Measurements from ENCODE around the gene UBTD1. TPM values are rescaled to one million over a fixed set of nuclear protein-coding genes. Genes with fewer than 3 reads are reported as not detected.

The UBTD1 gene, protein sequence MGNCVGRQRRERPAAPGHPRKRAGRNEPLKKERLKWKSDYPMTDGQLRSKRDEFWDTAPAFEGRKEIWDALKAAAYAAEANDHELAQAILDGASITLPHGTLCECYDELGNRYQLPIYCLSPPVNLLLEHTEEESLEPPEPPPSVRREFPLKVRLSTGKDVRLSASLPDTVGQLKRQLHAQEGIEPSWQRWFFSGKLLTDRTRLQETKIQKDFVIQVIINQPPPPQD
- polyA plus RNA-seq (2012; ENCODE audit: low read depth, missing spikeins) = 0.82 TPM

DNA sequence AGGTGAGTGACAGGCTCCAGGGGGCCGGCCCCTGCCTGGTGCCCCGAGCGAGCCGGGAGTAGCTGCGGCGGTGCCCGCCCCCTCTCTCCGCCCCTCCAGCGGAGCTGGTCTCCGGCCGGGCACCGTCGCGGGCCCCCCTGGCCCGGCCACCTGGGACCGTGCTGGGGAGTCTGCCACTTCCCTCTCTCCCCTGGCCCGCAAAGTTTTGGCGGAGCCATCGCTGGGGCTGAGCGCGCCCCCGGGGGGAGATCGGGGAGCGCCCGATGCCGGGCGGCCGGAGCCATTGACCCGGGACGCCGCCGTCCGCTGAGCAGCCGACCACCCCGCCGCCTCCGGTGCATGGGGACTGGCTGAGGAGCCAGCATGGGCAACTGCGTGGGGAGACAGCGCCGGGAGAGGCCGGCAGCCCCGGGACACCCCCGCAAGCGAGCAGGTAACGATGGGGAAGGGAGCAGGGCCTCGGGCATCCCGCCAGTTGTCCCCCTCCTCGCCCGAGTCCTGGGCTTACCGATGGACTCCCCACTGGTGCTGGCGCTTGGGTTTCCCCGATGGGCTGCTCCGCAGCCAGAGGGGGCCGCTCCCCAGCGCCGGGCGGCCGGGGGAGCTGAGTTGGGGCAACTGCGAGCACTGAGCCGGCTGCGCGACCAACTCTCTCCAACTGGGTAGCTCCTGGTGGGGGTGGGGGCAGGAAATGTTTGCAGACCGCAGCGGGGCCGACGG is at the start of gene UBTD1:
TSS of gene UBTD1 (plus strand) at position 84 of the 720 bp plus-strand sequence. CDS start at position 364, 280 bp downstream.
- no peak for FAIRE-seq
- TF ChIP-seq PAX5 (IDR thresholded peaks at IDR 0.05; ENCODE audit: insufficient read depth, low read length, severe bottlenecking) (no peak), POLR2A (IDR thresholded peaks at IDR 0.05; ENCODE audit: low read depth, low read length) (no peak), POU2F2 (IDR thresholded peaks at IDR 0.05; ENCODE audit: low read depth, low read length) (no peak), SPI1 (IDR thresholded peaks at IDR 0.05; ENCODE audit: low read depth, low read length) (no peak), POLR2AphosphoS5 (IDR thresholded peaks at IDR 0.05; ENCODE audit: low read depth, low read length) (no peak), TAF1 (IDR thresholded peaks at IDR 0.05; ENCODE audit: low read depth, low read length) (no peak)
- no peak for DNase-seq (ENCODE audit: insufficient read length, low spot score)

DNA sequence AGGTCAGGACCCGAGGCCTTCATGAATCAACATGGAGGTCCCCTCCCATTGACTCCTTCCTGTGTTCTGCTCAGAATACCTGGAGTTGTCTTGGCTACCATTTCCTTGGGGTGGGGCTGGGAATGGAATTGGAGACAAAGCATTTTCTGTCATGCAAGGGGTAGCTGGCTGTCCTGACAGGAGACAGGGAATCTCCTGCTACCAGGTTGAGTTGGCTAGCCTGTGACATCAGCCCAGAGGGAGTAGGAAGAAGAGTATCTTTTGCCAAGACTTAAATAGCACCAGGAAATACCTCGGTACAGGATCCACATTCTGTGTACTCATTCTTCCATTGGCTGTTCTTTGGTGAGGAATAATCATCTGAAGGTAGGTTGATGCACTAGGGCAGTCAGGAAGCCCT is 47.9 kb upstream of the UBTD1 start:
- FAIRE-seq = no peak
- no peak for DNase-seq (ENCODE audit: insufficient read length, low spot score)
- TF ChIP-seq POU2F2 (IDR thresholded peaks at IDR 0.05; ENCODE audit: low read depth, low read length) (no peak), POLR2AphosphoS5 (IDR thresholded peaks at IDR 0.05; ENCODE audit: low read depth, low read length) (no peak), PAX5 (IDR thresholded peaks at IDR 0.05; ENCODE audit: insufficient read depth, low read length, severe bottlenecking) (no peak), POLR2A (IDR thresholded peaks at IDR 0.05; ENCODE audit: low read depth, low read length) (no peak), TAF1 (IDR thresholded peaks at IDR 0.05; ENCODE audit: low read depth, low read length) (no peak), SPI1 (IDR thresholded peaks at IDR 0.05; ENCODE audit: low read depth, low read length) (no peak)

DNA sequence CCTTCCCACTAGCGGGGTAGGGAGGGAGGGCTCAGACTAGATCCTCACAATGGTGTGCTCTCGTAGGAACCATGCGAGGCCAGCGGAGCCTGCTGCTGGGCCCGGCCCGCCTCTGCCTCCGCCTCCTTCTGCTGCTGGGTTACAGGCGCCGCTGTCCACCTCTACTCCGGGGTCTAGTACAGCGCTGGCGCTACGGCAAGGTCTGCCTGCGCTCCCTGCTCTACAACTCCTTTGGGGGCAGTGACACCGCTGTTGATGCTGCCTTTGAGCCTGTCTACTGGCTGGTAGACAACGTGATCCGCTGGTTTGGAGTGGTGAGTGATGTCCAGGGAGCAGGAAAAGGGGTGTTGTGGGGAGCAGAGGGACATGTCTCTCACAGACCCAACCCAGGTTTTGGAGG is 47.1 kb upstream of the UBTD1 start:
- DNase-seq (ENCODE audit: insufficient read length, low spot score) (no peak), FAIRE-seq (no peak)
- TF ChIP-seq TAF1 (IDR thresholded peaks at IDR 0.05; ENCODE audit: low read depth, low read length) = no peak
- TF ChIP-seq POU2F2 (IDR thresholded peaks at IDR 0.05; ENCODE audit: low read depth, low read length) = no peak
- no peak for TF ChIP-seq POLR2A (IDR thresholded peaks at IDR 0.05; ENCODE audit: low read depth, low read length)

DNA sequence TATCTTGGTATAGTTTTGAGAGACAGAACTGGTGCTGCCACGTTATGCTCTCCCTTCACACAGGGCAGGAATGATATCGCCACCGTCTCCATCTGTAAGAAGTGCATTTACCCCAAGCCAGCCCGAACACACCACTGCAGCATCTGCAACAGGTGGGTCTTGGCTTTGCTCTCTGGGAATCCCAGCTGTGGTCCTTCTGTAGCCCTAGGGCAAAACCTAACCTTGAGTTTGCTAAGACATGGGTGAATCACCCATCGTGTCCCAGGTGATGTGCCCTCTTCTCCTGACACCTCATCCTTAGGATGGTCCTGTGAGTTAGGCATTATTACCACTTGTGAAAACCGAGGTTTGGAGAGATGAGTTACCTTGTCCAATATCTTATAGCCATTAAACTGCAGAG is 46.4 kb upstream of the UBTD1 start:
- TF ChIP-seq PAX5 (IDR thresholded peaks at IDR 0.05; ENCODE audit: insufficient read depth, low read length, severe bottlenecking) = no peak
- no peak for TF ChIP-seq POLR2A (IDR thresholded peaks at IDR 0.05; ENCODE audit: low read depth, low read length)
- TF ChIP-seq TAF1 (IDR thresholded peaks at IDR 0.05; ENCODE audit: low read depth, low read length) = no peak
- TF ChIP-seq POLR2AphosphoS5 (IDR thresholded peaks at IDR 0.05; ENCODE audit: low read depth, low read length) = no peak; the same call in 1 of the 2 replicates
- no peak for TF ChIP-seq POU2F2 (IDR thresholded peaks at IDR 0.05; ENCODE audit: low read depth, low read length)
- TF ChIP-seq SPI1 (IDR thresholded peaks at IDR 0.05; ENCODE audit: low read depth, low read length) = no peak
- DNase-seq (ENCODE audit: insufficient read length, low spot score) = no peak
- FAIRE-seq = no peak

DNA sequence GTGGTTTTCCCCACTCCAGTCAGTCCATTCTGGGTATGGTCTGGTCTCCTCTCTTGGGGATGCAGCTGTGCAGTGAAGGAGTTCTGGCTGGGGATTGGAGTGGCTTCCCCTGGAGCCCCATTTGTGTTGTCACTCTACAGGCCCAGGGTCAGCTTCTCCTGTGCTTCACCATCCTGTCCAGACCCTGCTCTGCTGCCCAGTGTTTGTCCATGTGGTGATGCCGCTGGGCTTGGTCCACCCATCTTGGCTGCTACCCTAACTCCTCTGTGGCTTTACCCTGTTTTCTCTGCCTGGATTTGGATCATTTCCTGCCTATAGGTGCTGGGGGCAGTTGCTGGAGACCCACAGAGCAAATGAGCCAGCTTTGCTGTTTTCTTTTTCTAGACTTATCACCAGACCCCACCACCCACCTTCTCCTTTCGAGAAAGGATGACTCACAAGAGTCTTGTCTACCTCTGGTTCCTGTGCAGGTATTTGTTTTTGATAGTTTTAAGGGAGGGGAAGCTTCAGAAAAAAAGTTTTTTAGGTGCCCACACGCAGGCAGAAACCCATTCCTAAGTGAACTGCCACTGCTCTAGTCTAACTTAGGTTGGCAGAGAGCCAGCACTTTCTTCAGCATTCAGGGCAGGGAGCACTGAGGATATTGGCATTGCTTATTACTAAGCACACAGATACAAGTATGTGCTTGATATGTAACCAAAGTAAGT is 44.2 kb upstream of the UBTD1 start:
- TF ChIP-seq POLR2A (IDR thresholded peaks at IDR 0.05; ENCODE audit: low read depth, low read length) = no peak
- TF ChIP-seq POU2F2 (IDR thresholded peaks at IDR 0.05; ENCODE audit: low read depth, low read length) = no peak
- TF ChIP-seq TAF1 (IDR thresholded peaks at IDR 0.05; ENCODE audit: low read depth, low read length) = no peak
- TF ChIP-seq POLR2AphosphoS5 (IDR thresholded peaks at IDR 0.05; ENCODE audit: low read depth, low read length) = no peak; the same call in 1 of the 2 replicates
- no peak for TF ChIP-seq SPI1 (IDR thresholded peaks at IDR 0.05; ENCODE audit: low read depth, low read length)
- TF ChIP-seq PAX5 (IDR thresholded peaks at IDR 0.05; ENCODE audit: insufficient read depth, low read length, severe bottlenecking) = no peak
- no peak for FAIRE-seq
- DNase-seq (ENCODE audit: insufficient read length, low spot score) = no peak

DNA sequence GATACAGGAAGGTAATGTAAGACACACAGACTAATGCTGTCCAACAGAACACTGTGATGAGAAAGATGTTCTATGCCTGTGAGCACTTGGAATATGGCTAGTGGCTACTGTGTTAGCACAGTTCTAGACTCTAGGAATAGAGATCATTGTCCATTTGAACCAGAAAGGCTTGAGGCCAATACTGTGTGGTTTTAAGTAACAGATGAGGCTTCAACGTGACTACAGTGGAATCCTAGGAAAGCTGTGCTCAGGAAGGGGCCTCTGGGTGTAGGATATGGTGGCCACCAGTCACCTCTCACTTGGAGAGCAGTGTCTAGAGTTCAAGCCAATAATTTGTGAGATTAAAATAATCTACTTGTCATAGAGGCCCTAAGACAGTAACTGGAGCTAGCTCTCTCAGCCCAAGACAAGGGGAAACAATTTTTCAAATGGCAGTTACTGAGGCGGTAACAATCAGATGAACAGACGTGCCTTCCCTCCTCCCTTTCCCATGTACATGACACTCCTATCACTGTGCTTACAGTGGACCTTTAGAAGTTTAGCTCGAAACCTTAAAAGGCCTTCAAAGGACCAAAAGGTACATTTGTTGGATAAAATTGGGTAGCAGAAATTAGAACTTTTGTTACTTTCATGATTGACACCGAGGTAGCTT is 42.6 kb upstream of the UBTD1 start:
- no peak for DNase-seq (ENCODE audit: insufficient read length, low spot score)
- no peak for TF ChIP-seq TAF1 (IDR thresholded peaks at IDR 0.05; ENCODE audit: low read depth, low read length)
- no peak for TF ChIP-seq POLR2A (IDR thresholded peaks at IDR 0.05; ENCODE audit: low read depth, low read length)
- TF ChIP-seq PAX5 (IDR thresholded peaks at IDR 0.05; ENCODE audit: insufficient read depth, low read length, severe bottlenecking) = no peak
- no peak for TF ChIP-seq POU2F2 (IDR thresholded peaks at IDR 0.05; ENCODE audit: low read depth, low read length)
- TF ChIP-seq SPI1 (IDR thresholded peaks at IDR 0.05; ENCODE audit: low read depth, low read length) = no peak
- TF ChIP-seq POLR2AphosphoS5 (IDR thresholded peaks at IDR 0.05; ENCODE audit: low read depth, low read length) = no peak
- FAIRE-seq = no peak

DNA sequence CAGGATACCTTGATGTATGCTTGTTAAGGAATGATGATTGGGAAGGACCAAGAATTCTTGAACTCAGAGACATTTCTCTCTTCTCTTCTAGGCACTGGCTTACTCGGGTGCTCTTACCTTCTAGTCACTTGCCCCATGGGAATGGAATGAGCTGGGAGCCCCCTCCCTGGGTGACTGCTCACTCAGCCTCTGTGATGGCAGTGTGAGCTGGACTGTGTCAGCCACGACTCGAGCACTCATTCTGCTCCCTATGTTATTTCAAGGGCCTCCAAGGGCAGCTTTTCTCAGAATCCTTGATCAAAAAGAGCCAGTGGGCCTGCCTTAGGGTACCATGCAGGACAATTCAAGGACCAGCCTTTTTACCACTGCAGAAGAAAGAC is 42.0 kb upstream of the UBTD1 start:
- no peak for FAIRE-seq
- DNase-seq (ENCODE audit: insufficient read length, low spot score) = no peak
- TF ChIP-seq POLR2A (IDR thresholded peaks at IDR 0.05; ENCODE audit: low read depth, low read length) = no peak
- TF ChIP-seq TAF1 (IDR thresholded peaks at IDR 0.05; ENCODE audit: low read depth, low read length) = no peak
- no peak for TF ChIP-seq PAX5 (IDR thresholded peaks at IDR 0.05; ENCODE audit: insufficient read depth, low read length, severe bottlenecking)
- no peak for TF ChIP-seq POLR2AphosphoS5 (IDR thresholded peaks at IDR 0.05; ENCODE audit: low read depth, low read length)

DNA sequence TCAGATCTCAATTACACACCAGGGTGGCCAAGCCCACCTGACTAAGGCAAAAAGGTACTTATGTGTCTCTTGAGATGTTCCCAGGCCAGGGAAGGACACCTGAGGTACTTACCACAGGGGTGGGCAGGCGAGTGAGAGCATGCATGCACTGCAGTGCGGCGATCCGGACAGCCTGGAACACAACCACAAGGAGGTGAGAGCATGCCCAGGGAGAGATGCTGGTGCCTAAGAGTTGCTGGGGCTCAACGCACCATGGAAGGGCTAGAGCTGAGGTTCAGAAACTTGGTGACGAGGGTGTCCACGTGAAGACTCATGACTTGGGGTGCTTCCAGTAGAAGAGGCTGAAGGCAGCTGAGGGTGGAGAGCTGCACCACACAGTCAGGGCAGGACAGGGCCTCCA is 39.6 kb upstream of the UBTD1 start:
- DNase-seq (ENCODE audit: insufficient read length, low spot score) = no peak
- TF ChIP-seq POLR2A (IDR thresholded peaks at IDR 0.05; ENCODE audit: low read depth, low read length) (no peak), POU2F2 (IDR thresholded peaks at IDR 0.05; ENCODE audit: low read depth, low read length) (no peak), TAF1 (IDR thresholded peaks at IDR 0.05; ENCODE audit: low read depth, low read length) (no peak), POLR2AphosphoS5 (IDR thresholded peaks at IDR 0.05; ENCODE audit: low read depth, low read length) (no peak), SPI1 (IDR thresholded peaks at IDR 0.05; ENCODE audit: low read depth, low read length) (no peak), PAX5 (IDR thresholded peaks at IDR 0.05; ENCODE audit: insufficient read depth, low read length, severe bottlenecking) (no peak)
- FAIRE-seq = no peak

DNA sequence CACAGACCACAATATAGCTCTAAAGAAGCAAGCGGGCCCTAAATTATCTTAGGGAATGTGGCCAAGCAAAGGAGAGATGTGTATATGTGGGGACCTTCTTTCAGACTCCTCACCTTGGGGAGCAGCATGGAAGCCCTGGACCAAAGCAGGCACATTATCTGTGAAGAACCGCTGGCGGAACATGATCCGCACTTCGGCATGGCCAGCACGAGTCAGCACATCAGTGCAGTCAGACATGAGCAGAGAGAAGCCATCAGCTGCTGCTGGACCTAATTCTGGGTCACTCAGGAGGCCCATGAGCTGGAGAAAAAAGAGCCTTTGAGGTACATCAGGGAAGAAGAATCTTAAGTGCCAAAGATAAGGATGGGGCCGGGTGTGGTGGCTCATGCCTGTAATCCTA is 38.8 kb upstream of the UBTD1 start:
- DNase-seq (ENCODE audit: insufficient read length, low spot score) (no peak), FAIRE-seq (no peak)
- no peak for TF ChIP-seq POLR2AphosphoS5 (IDR thresholded peaks at IDR 0.05; ENCODE audit: low read depth, low read length)
- no peak for TF ChIP-seq PAX5 (IDR thresholded peaks at IDR 0.05; ENCODE audit: insufficient read depth, low read length, severe bottlenecking)
- TF ChIP-seq POLR2A (IDR thresholded peaks at IDR 0.05; ENCODE audit: low read depth, low read length) = no peak
- no peak for TF ChIP-seq SPI1 (IDR thresholded peaks at IDR 0.05; ENCODE audit: low read depth, low read length)
- no peak for TF ChIP-seq TAF1 (IDR thresholded peaks at IDR 0.05; ENCODE audit: low read depth, low read length)
- TF ChIP-seq POU2F2 (IDR thresholded peaks at IDR 0.05; ENCODE audit: low read depth, low read length) = no peak
